ENCODE data around the gene NELFB.

The NELFB gene

DNA sequence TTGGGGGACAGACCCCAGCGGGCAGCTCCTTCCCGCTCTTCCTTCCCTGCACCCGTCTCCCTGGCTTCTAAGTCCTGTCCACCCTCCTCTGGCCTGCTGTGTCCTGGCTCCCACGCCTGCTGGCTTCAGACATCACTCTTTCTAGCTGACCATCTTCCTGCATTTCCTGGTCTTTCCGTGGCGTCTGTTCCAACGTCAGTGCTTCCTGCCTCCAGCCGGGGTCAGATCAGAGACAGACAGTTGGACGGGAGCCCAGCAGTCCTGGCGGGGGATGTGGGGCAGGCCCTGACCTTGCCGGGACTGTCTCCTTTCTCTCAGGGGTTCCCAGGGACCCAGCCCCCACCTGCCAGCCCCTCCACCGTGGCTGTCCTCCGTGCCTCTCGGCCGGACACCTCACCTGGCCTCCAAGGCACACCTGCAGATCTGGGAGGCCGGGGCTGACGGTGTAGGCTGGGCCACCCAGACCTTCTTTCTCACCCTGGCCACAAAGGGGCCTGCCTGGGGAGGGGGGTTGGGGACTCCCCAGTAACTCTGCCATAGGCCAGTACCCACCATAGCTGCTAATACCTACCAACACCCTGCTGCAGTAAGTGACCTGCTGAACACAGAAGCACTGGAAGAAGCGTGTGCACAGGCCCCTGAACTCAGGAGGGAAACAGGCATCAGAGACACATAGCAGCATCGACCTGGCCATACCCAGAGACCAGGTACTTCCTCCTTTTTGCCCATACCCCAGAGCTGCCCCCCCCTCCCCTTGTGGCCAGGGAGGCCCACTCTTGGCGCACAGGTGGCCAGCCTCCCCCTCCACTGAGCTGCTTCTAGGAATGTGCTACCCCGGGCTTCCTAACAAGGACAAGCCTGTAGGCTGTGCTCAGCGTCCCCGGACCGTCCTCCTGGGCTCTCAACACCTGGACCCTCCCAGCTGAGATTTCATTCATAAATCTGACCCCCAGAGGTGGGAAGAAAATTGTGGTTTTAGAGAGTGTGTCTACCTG lies 41.8 kb downstream of the NELFB start:
- no peak overlapping the region for H3K4me3 ChIP-seq (ENCODE audit: low read length)
- no peak for TF ChIP-seq ZNF274 (IDR thresholded peaks at IDR 0.05; ENCODE audit: low read depth, low read length)

DNA sequence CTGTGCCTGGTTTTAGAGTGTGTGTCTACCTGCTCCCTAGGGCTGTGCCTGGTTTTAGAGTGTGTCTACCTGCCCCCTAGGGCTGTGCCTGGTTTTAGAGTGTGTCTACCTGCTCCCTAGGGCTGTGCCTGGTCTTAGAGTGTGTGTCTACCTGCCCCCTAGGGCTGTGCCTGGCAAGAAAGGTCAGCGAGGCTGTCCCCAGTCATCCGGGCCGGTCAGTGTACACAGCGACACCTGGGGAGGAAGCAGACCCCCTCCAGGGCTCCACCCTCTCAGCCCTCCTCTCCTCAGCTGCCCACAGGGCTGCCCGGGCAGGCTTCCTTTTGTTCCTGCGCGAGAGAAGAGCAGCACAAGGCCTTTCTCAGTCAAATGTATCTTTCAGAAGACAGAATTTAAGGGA lies 42.8 kb downstream of the NELFB start:
- H3K4me3 ChIP-seq (ENCODE audit: low read length) = no peak overlapping the region
- TF ChIP-seq ZNF274 (IDR thresholded peaks at IDR 0.05; ENCODE audit: low read depth, low read length) = no peak

DNA sequence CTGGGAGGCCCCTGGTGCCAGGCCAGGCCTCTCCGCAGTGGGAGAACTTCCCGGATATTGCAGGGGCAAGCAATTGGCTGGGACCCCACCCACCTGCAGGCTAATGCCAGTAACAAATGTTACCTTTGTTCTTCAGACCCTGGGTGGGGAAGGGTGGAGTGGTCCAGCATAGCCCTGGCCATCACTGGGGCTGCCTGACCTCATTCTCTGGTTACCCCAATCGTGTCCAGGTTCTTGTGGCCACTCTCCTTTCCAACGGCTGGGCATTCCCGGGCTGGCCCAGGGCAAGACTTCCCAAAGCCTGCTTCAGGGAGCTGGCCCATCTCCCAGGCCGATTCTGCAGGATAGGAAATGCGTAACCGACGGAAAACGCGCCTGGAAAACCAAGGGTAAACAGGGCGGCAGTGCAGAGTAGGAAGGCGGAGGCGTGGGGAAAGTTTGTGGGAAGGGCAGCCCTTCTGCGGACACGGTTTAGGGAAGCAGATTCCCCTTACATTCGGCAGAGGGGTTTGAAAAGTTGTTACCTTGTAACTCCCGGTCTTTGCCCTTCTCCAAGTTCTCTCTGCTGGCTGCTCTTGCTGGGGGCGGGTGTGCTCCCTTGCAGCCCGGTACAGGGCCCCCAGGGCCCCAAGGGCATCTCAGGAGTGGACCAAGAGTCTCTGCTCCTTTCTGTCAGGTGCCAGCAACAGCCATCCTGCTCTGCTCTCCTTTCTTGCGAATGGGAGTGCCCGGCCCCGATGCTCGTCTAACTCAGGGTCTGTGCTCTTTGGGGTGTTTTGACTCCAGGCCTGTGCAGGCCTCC lies 43.5 kb downstream of the NELFB start:
- no peak for TF ChIP-seq ZNF274 (IDR thresholded peaks at IDR 0.05; ENCODE audit: low read depth, low read length)
- no peak overlapping the region for H3K4me3 ChIP-seq (ENCODE audit: low read length)

DNA sequence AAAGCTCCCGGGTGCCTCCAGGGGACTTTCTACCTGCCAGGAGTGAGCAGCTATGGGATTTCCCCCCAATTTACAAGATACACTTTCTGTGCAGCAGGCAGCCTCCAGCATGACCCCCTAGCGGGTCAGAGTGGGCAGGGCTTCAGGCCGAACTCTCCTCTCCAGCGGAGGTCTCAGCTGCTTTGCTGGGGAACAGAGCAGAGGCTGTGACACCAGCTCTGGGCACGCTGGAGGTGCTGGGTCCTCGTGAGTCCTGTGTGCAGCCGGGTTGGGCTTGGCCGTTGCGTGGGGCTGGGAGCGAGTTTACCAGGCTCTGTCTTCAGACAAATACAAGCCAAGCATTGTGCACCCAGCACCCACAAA lies 44.1 kb downstream of the NELFB start:
- no peak overlapping the region for H3K4me3 ChIP-seq (ENCODE audit: low read length)
- TF ChIP-seq ZNF274 (IDR thresholded peaks at IDR 0.05; ENCODE audit: low read depth, low read length) = no peak

DNA sequence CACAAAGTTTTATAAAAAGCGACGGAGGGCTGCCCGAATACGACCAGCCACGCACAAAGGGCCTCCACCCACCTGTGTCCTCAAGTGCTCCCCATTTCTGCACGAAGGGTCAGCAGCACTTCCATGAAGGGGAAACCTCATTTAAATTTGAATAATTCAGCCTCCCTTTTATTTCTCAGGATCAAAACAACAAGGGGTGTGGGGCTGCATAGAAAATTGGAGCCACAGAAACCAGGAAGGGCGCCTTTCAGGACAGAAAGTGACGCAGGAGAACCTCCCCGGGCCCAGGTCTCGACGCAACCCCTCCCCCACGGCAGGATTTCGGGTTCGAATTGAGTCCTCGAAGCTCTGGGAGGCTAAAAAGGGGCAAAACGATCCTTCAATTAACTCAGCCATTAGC lies 44.8 kb downstream of the NELFB start:
- no peak overlapping the region for H3K4me3 ChIP-seq (ENCODE audit: low read length)
- no peak for TF ChIP-seq ZNF274 (IDR thresholded peaks at IDR 0.05; ENCODE audit: low read depth, low read length)

DNA sequence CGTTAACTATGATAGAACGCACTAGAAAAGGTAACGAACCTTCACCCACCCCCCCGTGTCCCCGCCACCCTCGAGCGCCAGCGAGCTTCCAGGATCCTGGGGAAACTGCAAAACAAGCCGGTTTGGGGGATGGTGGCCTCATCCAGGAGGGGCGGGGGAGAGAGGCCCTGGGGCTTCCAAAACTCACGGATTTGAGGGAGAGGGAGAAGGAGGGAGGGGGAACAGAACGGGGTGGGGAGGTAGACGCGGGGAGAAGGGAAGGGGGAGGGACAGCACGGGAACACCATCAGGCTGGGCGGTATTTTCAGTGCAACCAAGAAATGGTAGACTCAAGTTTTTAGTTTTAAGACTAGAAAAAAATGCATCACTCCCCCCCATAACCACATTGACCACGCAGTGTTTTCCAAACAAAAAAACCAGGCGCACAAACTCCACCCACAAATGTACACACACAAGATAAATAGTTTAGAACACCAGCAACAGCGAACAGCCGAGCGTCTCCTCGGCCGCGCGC lies 45.5 kb downstream of the NELFB start:
- H3K4me3 ChIP-seq (ENCODE audit: low read length) = peak overlapping the region; percentile 25
- TF ChIP-seq ZNF274 (IDR thresholded peaks at IDR 0.05; ENCODE audit: low read depth, low read length) = no peak

DNA sequence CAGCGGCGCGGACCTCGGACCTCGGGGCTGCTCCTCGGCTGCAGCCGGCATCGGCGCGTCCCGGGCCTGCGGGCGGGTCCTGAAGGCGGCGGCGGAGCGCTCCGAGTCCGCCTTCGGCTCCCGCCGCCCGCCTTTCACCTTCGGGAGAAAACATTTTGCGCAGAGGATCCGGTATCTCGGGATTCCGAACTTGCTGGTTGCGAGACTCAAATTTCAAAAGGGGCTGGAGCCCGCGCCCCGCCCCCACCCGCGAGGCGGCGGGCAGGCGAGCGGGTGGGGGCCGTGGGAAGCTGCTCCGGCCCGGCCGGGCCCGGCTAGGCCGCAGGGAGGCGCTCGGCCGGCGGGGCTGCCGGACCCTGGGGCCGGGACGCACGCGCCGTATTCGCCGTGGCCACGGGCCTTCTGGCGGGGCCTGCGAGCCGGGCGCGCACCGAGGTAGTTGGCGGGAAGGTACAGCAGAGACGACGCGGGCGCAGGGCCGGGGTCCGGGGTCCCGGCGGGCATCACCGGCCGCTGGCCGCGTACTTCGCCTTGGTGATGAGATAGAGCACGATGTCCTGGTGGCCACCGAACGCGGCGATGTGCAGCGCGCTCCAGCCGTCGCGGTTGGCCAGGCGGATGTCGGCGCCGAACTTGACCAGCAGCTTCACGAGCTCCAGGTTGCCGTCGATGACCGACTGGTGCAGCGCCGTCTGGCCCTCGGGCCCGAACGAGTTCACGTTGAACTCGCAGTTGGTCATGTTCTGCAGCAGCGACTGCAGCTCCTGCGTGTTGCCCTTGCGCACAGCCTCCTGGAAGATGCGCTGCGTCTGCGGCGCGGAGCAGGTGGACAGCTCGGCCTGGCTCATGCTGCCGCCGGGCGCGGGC lies 46.2 kb downstream of the NELFB start:
- no peak for TF ChIP-seq ZNF274 (IDR thresholded peaks at IDR 0.05; ENCODE audit: low read depth, low read length)
- peak overlapping the region; percentile 25 for H3K4me3 ChIP-seq (ENCODE audit: low read length)

DNA sequence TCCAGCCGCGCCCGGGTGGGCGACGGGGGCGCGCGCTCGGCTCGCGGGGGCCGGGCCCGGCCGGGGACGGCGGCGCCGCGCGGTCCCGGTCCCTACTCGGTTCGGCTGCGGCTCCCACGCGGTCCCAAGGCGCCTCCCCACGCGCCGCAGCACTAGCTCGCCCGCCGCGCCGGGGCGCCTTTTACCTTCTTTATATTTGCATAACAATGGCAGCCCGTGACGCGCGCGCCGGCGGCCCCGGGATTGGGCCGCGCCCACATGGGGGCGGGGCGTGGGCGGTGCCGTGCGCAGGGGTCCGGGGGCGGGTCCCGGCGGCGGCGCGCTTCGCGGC lies 47.0 kb downstream of the NELFB start, which contains the start of gene NRARP:
TSS of gene NRARP (minus strand) at position 154 of the 331 bp plus-strand sequence. CDS start 343 bp downstream, outside the sequence.
- peak within 1 kb of the TSS; percentile 25 for H3K4me3 ChIP-seq (ENCODE audit: low read length)
- no peak for TF ChIP-seq ZNF274 (IDR thresholded peaks at IDR 0.05; ENCODE audit: low read depth, low read length)

DNA sequence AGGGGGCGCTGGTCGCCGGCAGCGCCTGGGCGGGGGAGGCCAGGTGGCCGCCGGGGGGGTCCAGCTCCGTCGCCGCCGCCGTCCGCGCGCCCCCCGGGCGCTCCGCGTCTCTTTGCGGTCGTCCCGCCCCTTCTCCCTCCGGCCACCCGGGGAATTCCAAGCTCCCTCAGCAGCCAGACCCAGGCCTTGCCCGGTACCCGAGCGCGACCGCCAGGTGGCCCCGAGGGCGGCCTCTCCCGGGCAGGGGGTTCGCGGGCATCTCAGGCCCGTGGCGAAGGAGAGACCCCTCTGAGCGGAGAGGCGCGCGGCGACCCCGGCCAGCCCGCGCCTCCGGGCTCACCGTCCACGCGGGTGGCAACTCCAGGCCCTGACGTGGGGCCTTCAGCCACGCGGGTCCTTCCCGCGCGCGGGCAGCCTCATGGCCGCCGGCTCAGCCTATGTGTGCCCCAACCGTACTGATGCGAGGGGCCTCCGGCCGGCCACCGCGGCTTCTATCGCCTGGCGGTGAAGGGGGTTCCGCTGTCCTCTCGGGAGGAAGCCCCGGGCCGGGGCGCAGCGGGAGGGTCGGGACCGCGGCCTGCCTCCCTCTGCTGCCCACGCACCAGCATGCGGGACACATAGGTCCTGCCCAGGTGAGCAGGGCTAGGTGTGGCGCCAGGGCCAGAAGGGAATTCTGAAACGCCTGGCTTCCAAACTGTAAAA lies 47.5 kb downstream of the NELFB start:
- TF ChIP-seq ZNF274 (IDR thresholded peaks at IDR 0.05; ENCODE audit: low read depth, low read length) = no peak
- H3K4me3 ChIP-seq (ENCODE audit: low read length) = peak overlapping the region; percentile 25; the same call in 1 of the 2 replicates

DNA sequence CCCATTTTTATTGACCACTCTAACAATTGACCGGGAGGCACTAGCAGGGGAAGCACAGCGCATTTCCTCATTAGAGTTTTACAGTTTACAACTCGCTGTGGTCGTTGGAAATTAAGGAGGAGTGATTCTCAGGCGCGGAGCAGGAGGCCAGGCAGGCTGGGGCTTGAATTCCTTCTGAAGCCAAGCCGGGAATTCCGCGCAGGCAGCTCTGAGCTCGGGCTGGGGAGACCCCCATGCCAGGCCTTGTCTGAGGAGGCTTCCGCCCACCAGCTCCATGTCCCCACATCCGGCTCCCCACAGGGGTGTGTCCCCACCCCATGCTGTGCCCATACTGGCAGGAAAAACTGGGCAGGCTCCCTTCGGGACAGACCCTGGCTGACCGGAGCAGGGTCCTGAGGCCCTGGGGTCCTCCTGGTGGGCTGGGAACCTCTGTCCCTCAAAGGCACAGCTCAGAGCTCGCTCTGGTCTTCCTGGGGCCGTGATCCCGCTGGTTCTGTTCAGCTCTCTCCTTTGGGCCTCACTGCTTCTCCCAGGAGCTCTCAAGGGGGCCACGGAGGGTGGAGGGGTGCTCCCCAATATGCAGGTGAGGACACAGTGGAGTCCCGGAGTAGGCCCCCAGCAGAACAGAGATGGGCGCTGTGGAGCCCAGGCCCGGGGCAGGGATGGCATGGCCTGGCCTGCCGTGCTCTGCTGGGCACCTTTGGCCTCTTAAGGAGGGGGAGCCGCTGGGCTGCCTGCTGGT lies 48.2 kb downstream of the NELFB start:
- TF ChIP-seq ZNF274 (IDR thresholded peaks at IDR 0.05; ENCODE audit: low read depth, low read length) = no peak
- H3K4me3 ChIP-seq (ENCODE audit: low read length) = no peak overlapping the region

DNA sequence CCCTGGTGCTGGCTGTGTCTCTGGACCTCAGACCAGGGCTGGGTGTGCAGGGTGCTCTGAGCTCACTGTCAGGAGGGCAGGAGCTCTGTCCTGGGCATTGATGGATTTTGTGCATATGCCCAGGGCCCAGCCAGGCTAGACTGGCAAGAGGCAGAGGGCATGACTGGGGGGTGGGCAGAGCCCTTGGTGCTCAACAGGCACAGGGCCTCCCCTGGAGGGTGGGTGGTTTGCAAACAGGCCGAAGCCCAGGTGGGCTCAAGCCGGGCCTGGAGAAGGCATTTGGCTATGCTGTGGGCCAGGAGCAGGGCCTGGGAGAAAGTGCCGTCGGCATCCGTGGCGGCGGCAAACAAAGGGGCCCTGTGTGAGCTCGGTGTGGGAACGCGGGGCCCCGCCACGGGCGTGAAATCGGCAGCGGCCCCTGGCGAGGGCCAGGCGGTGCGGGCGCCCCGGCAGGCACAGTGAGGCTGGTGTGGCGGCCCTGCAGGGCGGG lies 48.8 kb downstream of the NELFB start:
- H3K4me3 ChIP-seq (ENCODE audit: low read length) = no peak overlapping the region
- TF ChIP-seq ZNF274 (IDR thresholded peaks at IDR 0.05; ENCODE audit: low read depth, low read length) = no peak

DNA sequence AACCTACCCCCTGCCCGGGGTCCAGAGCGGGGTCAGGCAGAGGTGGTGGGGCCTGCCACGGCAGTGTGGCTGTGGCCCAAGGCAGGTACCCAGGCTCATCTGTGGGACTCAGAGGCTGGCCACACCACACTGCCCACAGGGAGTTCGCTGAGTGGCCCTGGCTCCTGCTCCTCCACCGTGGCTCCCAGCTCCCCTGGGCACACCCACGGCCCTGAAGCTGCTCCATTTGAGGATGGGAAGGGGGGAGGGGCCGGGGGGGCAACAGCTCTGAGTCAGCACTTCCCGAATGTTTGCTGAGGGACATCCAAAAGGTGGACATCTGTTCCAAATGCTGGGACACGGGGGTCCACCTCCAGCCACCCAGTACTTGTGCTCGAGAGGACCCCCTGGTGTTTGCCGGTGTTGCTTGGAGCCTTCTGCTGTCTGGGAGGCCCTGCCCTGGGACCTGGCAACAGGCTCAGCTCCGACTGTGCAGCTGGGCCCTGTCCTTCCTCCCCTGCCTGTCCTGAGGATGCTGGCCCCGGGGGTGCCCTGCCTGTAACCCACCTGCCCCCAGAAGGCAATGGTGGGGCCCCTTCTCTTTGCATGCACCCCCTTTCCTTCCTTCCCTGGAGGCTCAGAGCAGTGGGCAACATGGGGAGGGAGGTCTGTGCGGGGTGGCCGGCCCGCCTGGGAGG lies 49.4 kb downstream of the NELFB start:
- no peak for TF ChIP-seq ZNF274 (IDR thresholded peaks at IDR 0.05; ENCODE audit: low read depth, low read length)
- no peak overlapping the region for H3K4me3 ChIP-seq (ENCODE audit: low read length)
